SK-N-SH (cell line): Measurements from ENCODE around the gene MED15. TPM values are rescaled to one million over a fixed set of nuclear protein-coding genes. Genes with fewer than 3 reads are reported as not detected.

Experiments
- CTCF ChIA-PET: fragments of 300-600, 350-600 bp; formaldehyde crosslinking; extraction: SDS; loops from one replicate; lab custom pipeline; 2021; lab: Yijun Ruan, JAX
- POLR2A ChIA-PET: fragments of 350-600 bp; sonication (Branson Sonifier 250); formaldehyde crosslinking; extraction: SDS; loops from one replicate; lab custom pipeline; 2020; ENCODE audit warnings: antibody characterized with exemption, inconsistent platforms; lab: Yijun Ruan, JAX
- DNase-seq: peaks from one replicate; pipeline ENCODE4 v3.0.0; 2012
- H2AFZ ChIP-seq: fragments of 200-600 bp; sonication (generic); 2 replicates; pipeline ENCODE4 v1.8.1; 2016; ENCODE audit warnings: antibody characterized with exemption, mild to moderate bottlenecking, low read depth
- H3F3A ChIP-seq: fragments of 200-600 bp; sonication (generic); replicated peaks from 2 replicates; pipeline ENCODE3; 2016; ENCODE audit warnings: antibody characterized with exemption, mild to moderate bottlenecking; ENCODE audit not compliant: insufficient read depth
- H3K27ac ChIP-seq, 2 experiments: fragments of 200-500 bp in 1 of 2; fragments of 200-600 bp in 1 of 2; sonication (Bioruptor generic) in 1 of 2; sonication (generic), shearing (Covaris generic) in 1 of 2; 2 replicates each; pipeline versions ENCODE4 v1.5.1 to v1.6.1; 2014 to 2016; ENCODE audit warnings: low read depth in 2 of 2, inconsistent platforms in 1 of 2, low read length in 1 of 2, mild to moderate bottlenecking in 1 of 2, mixed read lengths in 1 of 2
- H3K27me3 ChIP-seq: fragments of 200-600 bp; sonication (generic), shearing (Covaris generic); 2 replicates; pipeline ENCODE4 v1.6.1; 2016; ENCODE audit warnings: mixed run types; ENCODE audit not compliant: insufficient read depth
- H3K36me3 ChIP-seq, 2 experiments: fragments of 200-500 bp in 1 of 2; fragments of 200-600 bp in 1 of 2; sonication (Bioruptor generic) in 1 of 2; sonication (generic) in 1 of 2; replicated peaks in 1 of 2; 2 replicates each; pipeline versions ENCODE3 to v1.5.1; 2014 to 2016; ENCODE audit warnings: low read length in 1 of 2, mild to moderate bottlenecking in 1 of 2; ENCODE audit not compliant: insufficient read depth in 2 of 2, control insufficient read depth in 1 of 2
- H3K4me1 ChIP-seq, 2 experiments: fragments of 200-500 bp in 1 of 2; fragments of 200-600 bp in 1 of 2; sonication (Bioruptor generic) in 1 of 2; sonication (generic), shearing (Covaris generic) in 1 of 2; 2 replicates each; pipeline versions ENCODE4 v1.5.1 to v1.6.1; 2014 to 2016; ENCODE audit warnings: low read depth in 1 of 2, low read length in 1 of 2, mixed run types in 1 of 2; ENCODE audit not compliant: insufficient read depth in 2 of 2, control insufficient read depth in 1 of 2
- H3K4me2 ChIP-seq: fragments of 200-600 bp; sonication (generic), shearing (Covaris generic); 2 replicates; pipeline ENCODE4 v1.6.1; 2017; ENCODE audit warnings: mixed run types
- H3K4me3 ChIP-seq, 2 experiments: fragments of 200-500 bp in 1 of 2; fragments of 200-600 bp in 1 of 2; sonication (Bioruptor generic) in 1 of 2; sonication (generic), shearing (Covaris generic) in 1 of 2; 2 replicates each; pipeline versions ENCODE4 v1.5.1 to v1.8.1; 2014 to 2016; ENCODE audit warnings: low read depth in 2 of 2, inconsistent platforms in 1 of 2, low read length in 1 of 2, mild to moderate bottlenecking in 1 of 2, mixed read lengths in 1 of 2, moderate library complexity in 1 of 2
- H3K79me2 ChIP-seq: fragments of 200-600 bp; sonication (generic); 2 replicates; pipeline ENCODE4 v1.8.1; 2017; ENCODE audit warnings: mild to moderate bottlenecking; ENCODE audit not compliant: insufficient read depth
- H3K9ac ChIP-seq: fragments of 200-600 bp; sonication (generic); 2 replicates; pipeline ENCODE4 v1.6.1; 2017; ENCODE audit warnings: mixed run types
- H3K9me2 ChIP-seq: fragments of 200-600 bp; sonication (generic); 2 replicates; pipeline ENCODE4 v1.6.1; 2017; ENCODE audit warnings: mixed run types
- H3K9me3 ChIP-seq: fragments of 200-600 bp; sonication (generic); 2 replicates; pipeline ENCODE4 v1.6.1; 2017; ENCODE audit warnings: mixed run types, mild to moderate bottlenecking, moderate library complexity
- H4K20me1 ChIP-seq: fragments of 200-600 bp; sonication (generic); 2 replicates; pipeline ENCODE4 v1.6.1; 2017; ENCODE audit warnings: mild to moderate bottlenecking, mixed run types; ENCODE audit not compliant: insufficient read depth
- ELF1 ChIP-seq: IDR thresholded peaks from 2 replicates; pipeline ENCODE4 v1.4.0; 2012
- EZH2phosphoT487 ChIP-seq: fragments of 200-600 bp; sonication (generic); IDR thresholded peaks from 2 replicates; pipeline ENCODE4 v1.6.1; 2017; ENCODE audit warnings: low read depth, mixed run types, mild to moderate bottlenecking, antibody characterized with exemption, moderate library complexity, borderline replicate concordance
- FOSL2 ChIP-seq: IDR thresholded peaks from 2 replicates; pipeline ENCODE4 v1.4.0; 2012; ENCODE audit warnings: low read depth, mild to moderate bottlenecking, moderate library complexity, borderline replicate concordance
- FOXJ3 ChIP-seq: sonication (generic); formaldehyde crosslinking; IDR thresholded peaks from 2 replicates; pipeline ENCODE4 v1.5.1; 2020; ENCODE audit warnings: mild to moderate bottlenecking, missing genetic modification reagents
- FOXM1 ChIP-seq: IDR thresholded peaks from 2 replicates; pipeline ENCODE4 v1.4.0; 2012; ENCODE audit warnings: low read depth, mild to moderate bottlenecking
- GATA2 ChIP-seq: sonication (generic); formaldehyde crosslinking; IDR thresholded peaks from 2 replicates; pipeline ENCODE4 v1.5.0; 2020; ENCODE audit warnings: mild to moderate bottlenecking, missing genetic modification reagents
- JUND ChIP-seq: IDR thresholded peaks from 2 replicates; pipeline ENCODE4 v1.4.0; 2012
- MEF2A ChIP-seq: IDR thresholded peaks from 2 replicates; pipeline ENCODE4 v1.4.0; 2012; ENCODE audit warnings: low read depth, borderline replicate concordance
- MXI1 ChIP-seq: IDR thresholded peaks from 2 replicates; pipeline ENCODE4 v1.6.1; 2012; ENCODE audit warnings: mild to moderate bottlenecking, low read depth, low read length, improper control_type of control experiment
- NFIC ChIP-seq: IDR thresholded peaks from 2 replicates; pipeline ENCODE4 v1.4.0; 2012; ENCODE audit warnings: borderline replicate concordance
- NRF1 ChIP-seq: IDR thresholded peaks from 2 replicates; pipeline ENCODE4 v1.6.1; 2012; ENCODE audit warnings: low read depth, mild to moderate bottlenecking, low read length
- POLR2AphosphoS5 ChIP-seq: IDR thresholded peaks from 2 replicates; pipeline ENCODE4 v1.6.1; 2012; ENCODE audit warnings: low read depth, low read length
- RXRA ChIP-seq: IDR thresholded peaks from 2 replicates; pipeline ENCODE4 v1.4.0; 2012; ENCODE audit warnings: low read depth, mild to moderate bottlenecking, borderline replicate concordance
- SIN3A ChIP-seq: IDR thresholded peaks from 2 replicates; pipeline ENCODE4 v1.6.1; 2012; ENCODE audit warnings: low read depth, mild to moderate bottlenecking, low read length, moderate library complexity, borderline replicate concordance
- SMC3 ChIP-seq: IDR thresholded peaks from 2 replicates; pipeline ENCODE4 v1.6.1; 2012; ENCODE audit warnings: low read depth, low read length, improper control_type of control experiment
- WGBS: methylation state at CpG from one replicate; pipeline ENCODE4 v1.1.6; 2017; ENCODE audit warnings: low lambda C conversion rate; 5-methylcytosine and 5-hydroxymethylcytosine counted together
- polyA plus RNA-seq, 3 experiments: library from polyadenylated mRNA; depleted of rRNA; stranded (reverse); fragments of >200 nt; gene quantifications; 2 replicates each; pipeline ENCODE4 v1.2.3, GENCODE V29; 2012
- TF ChIP-seq, protein P1 (sequence below): fragments of 150-350 bp; IDR thresholded peaks from 2 replicates; pipeline ENCODE4 v1.6.1; 2017; ENCODE audit warnings: antibody characterized with exemption, low read length, low read depth, borderline replicate concordance
- TF ChIP-seq, protein P2 (sequence below): IDR thresholded peaks from 2 replicates; pipeline ENCODE4 v1.4.0; 2012; ENCODE audit warnings: low read depth, borderline replicate concordance
- TF ChIP-seq, protein P3 (sequence below): IDR thresholded peaks from 2 replicates; pipeline ENCODE4 v1.4.0; 2012; ENCODE audit warnings: low read depth
- TF ChIP-seq, protein P4 (sequence below): IDR thresholded peaks from 2 replicates; pipeline ENCODE4 v1.6.1; 2012; ENCODE audit warnings: mild to moderate bottlenecking, low read depth, low read length, moderate library complexity
- TF ChIP-seq, protein P5 (sequence below): fragments of 150-350 bp; IDR thresholded peaks from 2 replicates; pipeline ENCODE4 v1.6.1; 2016; ENCODE audit warnings: mild to moderate bottlenecking, low read depth, low read length

Gene MED15
- polyA plus RNA-seq, 1 of the 3 experiments (the other 2 are of a cell fraction): 45.1 TPM

DNA sequence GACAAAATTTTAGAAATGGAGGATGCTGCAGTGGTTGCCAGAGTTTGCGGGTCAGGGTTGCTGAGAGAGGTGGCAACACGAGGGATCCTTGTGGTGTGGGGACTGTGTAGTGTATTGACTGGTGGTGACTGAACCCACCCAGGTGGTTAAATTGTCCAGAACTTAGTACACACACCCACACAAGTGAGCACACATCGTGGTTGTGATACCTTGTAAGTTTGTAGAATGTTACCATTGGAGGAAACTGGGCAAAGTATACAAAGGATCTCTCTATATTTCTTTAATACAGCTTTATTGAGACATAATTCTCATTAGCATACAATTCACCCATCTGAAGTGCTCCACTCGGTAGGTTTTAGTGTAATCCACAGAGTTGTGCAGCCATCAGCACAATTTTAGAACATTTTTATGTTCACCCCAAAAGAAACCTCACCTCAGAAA lies 56.1 kb downstream of the MED15 start:
- POLR2A ChIA-PET: no interaction called here
- no peak for DNase-seq
- Histone ChIP-seq H3K27ac (peak overlapping the region in 1 of 2 experiments; percentile 45; a peak in 1 of 4 replicates), H3K9me2 (no peaks in the 10 kb centered on the region), H3K4me3 (no peak overlapping the region), H3K36me3 (peaks cover 53 to 76% of the 10 kb centered on the region in 2 experiments), H4K20me1 (peaks cover 55% of the 10 kb centered on the region), H2AFZ (no peak overlapping the region), H3K9ac (no peak overlapping the region), H3K4me2 (no peak overlapping the region), H3K9me3 (no peaks in the 10 kb centered on the region), H3F3A (peaks cover 39% of the 10 kb centered on the region), H3K4me1 (peaks cover 4 to 11% of the 10 kb centered on the region in 2 experiments), H3K79me2 (peaks cover 81% of the 10 kb centered on the region), H3K27me3 (no peaks in the 10 kb centered on the region)
- CTCF ChIA-PET: interaction anchor here (0.6 to 12.3 kb wide), 18 partner anchors 10 to 179 kb away, joined by 3 to 180 read pairs (median 9); partner anchors contain the start of gene MED15
- TF ChIP-seq MXI1 (no peak), ELF1 (no peak), JUND (no peak), POLR2AphosphoS5 (no peak), NFIC (no peak), FOXM1 (no peak), EZH2phosphoT487 (no peak), RXRA (no peak), GATA2 (CRISPR knock-in tag) (no peak), FOXJ3 (CRISPR knock-in tag) (no peak), MEF2A (no peak), SIN3A (no peak), NRF1 (no peak), FOSL2 (no peak), SMC3 (no peak)
- TF ChIP-seq, protein P1, sequence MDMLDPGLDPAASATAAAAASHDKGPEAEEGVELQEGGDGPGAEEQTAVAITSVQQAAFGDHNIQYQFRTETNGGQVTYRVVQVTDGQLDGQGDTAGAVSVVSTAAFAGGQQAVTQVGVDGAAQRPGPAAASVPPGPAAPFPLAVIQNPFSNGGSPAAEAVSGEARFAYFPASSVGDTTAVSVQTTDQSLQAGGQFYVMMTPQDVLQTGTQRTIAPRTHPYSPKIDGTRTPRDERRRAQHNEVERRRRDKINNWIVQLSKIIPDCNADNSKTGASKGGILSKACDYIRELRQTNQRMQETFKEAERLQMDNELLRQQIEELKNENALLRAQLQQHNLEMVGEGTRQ: no peak
- TF ChIP-seq, protein P2, sequence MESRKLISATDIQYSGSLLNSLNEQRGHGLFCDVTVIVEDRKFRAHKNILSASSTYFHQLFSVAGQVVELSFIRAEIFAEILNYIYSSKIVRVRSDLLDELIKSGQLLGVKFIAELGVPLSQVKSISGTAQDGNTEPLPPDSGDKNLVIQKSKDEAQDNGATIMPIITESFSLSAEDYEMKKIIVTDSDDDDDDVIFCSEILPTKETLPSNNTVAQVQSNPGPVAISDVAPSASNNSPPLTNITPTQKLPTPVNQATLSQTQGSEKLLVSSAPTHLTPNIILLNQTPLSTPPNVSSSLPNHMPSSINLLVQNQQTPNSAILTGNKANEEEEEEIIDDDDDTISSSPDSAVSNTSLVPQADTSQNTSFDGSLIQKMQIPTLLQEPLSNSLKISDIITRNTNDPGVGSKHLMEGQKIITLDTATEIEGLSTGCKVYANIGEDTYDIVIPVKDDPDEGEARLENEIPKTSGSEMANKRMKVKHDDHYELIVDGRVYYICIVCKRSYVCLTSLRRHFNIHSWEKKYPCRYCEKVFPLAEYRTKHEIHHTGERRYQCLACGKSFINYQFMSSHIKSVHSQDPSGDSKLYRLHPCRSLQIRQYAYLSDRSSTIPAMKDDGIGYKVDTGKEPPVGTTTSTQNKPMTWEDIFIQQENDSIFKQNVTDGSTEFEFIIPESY: no peak
- TF ChIP-seq, protein P3, sequence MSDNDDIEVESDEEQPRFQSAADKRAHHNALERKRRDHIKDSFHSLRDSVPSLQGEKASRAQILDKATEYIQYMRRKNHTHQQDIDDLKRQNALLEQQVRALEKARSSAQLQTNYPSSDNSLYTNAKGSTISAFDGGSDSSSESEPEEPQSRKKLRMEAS: no peak
- TF ChIP-seq, protein P4, sequence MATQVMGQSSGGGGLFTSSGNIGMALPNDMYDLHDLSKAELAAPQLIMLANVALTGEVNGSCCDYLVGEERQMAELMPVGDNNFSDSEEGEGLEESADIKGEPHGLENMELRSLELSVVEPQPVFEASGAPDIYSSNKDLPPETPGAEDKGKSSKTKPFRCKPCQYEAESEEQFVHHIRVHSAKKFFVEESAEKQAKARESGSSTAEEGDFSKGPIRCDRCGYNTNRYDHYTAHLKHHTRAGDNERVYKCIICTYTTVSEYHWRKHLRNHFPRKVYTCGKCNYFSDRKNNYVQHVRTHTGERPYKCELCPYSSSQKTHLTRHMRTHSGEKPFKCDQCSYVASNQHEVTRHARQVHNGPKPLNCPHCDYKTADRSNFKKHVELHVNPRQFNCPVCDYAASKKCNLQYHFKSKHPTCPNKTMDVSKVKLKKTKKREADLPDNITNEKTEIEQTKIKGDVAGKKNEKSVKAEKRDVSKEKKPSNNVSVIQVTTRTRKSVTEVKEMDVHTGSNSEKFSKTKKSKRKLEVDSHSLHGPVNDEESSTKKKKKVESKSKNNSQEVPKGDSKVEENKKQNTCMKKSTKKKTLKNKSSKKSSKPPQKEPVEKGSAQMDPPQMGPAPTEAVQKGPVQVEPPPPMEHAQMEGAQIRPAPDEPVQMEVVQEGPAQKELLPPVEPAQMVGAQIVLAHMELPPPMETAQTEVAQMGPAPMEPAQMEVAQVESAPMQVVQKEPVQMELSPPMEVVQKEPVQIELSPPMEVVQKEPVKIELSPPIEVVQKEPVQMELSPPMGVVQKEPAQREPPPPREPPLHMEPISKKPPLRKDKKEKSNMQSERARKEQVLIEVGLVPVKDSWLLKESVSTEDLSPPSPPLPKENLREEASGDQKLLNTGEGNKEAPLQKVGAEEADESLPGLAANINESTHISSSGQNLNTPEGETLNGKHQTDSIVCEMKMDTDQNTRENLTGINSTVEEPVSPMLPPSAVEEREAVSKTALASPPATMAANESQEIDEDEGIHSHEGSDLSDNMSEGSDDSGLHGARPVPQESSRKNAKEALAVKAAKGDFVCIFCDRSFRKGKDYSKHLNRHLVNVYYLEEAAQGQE: no peak
- TF ChIP-seq, protein P5, sequence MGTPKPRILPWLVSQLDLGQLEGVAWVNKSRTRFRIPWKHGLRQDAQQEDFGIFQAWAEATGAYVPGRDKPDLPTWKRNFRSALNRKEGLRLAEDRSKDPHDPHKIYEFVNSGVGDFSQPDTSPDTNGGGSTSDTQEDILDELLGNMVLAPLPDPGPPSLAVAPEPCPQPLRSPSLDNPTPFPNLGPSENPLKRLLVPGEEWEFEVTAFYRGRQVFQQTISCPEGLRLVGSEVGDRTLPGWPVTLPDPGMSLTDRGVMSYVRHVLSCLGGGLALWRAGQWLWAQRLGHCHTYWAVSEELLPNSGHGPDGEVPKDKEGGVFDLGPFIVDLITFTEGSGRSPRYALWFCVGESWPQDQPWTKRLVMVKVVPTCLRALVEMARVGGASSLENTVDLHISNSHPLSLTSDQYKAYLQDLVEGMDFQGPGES: no peak
- 88% methylated on average over 4 of the region's 4 CpGs for WGBS
